Hindlimb muscle (tissue), 1 donor: Measurements from ENCODE around the gene TLCD5. TPM values are rescaled to one million over a fixed set of nuclear protein-coding genes. Genes with fewer than 3 reads are reported as not detected.

ENCODE experiments used
- DNase-seq: peaks from one replicate; pipeline ENCODE4 v3.0.0-alpha.2; 2013
- polyA plus RNA-seq: library from polyadenylated mRNA; unstranded; fragments of 120-200 nt; gene quantifications from one replicate; pipeline ENCODE4 v1.2.1, GENCODE V29; 2013; ENCODE audit not compliant: insufficient read length

Gene TLCD5
- polyA plus RNA-seq, 1 donor = 8.2 TPM

GRCh38 chr11:120308081-120308480 lies 17.0 kb upstream of the TLCD5 start:
- no peak for DNase-seq

GRCh38 chr11:120310870-120311269 lies 14.2 kb upstream of the TLCD5 start:
- no peak for DNase-seq

- no peak for DNase-seq
These were observed 10.2 kb upstream of the TLCD5 start for GRCh38 chr11:120314861-120315260.

- DNase-seq = no peak
These were observed 8.0 kb upstream of the TLCD5 start for GRCh38 chr11:120316880-120317688.

GRCh38 chr11:120317689-120318480 lies 7.2 kb upstream of the TLCD5 start:
- no peak for DNase-seq

GRCh38 chr11:120318906-120319305 lies 6.2 kb upstream of the TLCD5 start:
- no peak for DNase-seq

- no peak for DNase-seq
These were observed 1.1 kb downstream of the TLCD5 start for GRCh38 chr11:120326228-120326627.

- no peak for DNase-seq
These were observed 1.8 kb downstream of the TLCD5 start for GRCh38 chr11:120326845-120327281.

- no peak for DNase-seq
These were observed 2.2 kb downstream of the TLCD5 start for GRCh38 chr11:120327311-120327710.

- DNase-seq = no peak
These were observed 4.5 kb downstream of the TLCD5 start for GRCh38 chr11:120329556-120329955.

- no peak for DNase-seq
These were observed 4.9 kb downstream of the TLCD5 start for GRCh38 chr11:120330045-120330444.

- no peak for DNase-seq
These were observed 6.3 kb downstream of the TLCD5 start for GRCh38 chr11:120331301-120331996.

- no peak for DNase-seq
These were observed 8.0 kb downstream of the TLCD5 start for GRCh38 chr11:120332822-120333716.

- DNase-seq = no peak
These were observed 8.7 kb downstream of the TLCD5 start for GRCh38 chr11:120333801-120334200.

GRCh38 chr11:120334332-120334731 lies 9.2 kb downstream of the TLCD5 start:
- DNase-seq = no peak

- peak; percentile 84 for DNase-seq
These were observed 9.9 kb downstream of the TLCD5 start for GRCh38 chr11:120334894-120335462.

GRCh38 chr11:120335556-120335907 lies 10.4 kb downstream of the TLCD5 start:
- DNase-seq = no peak

- peak; percentile 99 for DNase-seq
These were observed 11.0 kb downstream of the TLCD5 start, which contains the start of gene ARHGEF12 for GRCh38 chr11:120335908-120336640. TSS of gene ARHGEF12 (plus strand) at chr11:120336413. CDS start at chr11:120337244, 831 bp downstream.

- DNase-seq = peak; percentile 52
These were observed 11.7 kb downstream of the TLCD5 start for GRCh38 chr11:120336641-120337354.
